Bronchial epithelial cell (primary cell): ENCODE measurements around the gene TBCCD1. TPM values are rescaled to one million over a fixed set of nuclear protein-coding genes. Genes with fewer than 3 reads are reported as not detected.

Source experiments
- DNase-seq: peaks from one replicate; pipeline ENCODE4 v3.0.0-alpha.2; 2010; ENCODE audit warnings: low read depth
- FAIRE-seq: peaks from 2 replicates; lab custom pipeline; 2011; peaks lifted over from hg19 to GRCh38; lab: Jason Lieb, UNC
- H3K27me3 ChIP-seq: 2 replicates; pipeline ENCODE4 v1.5.1; 2011; ENCODE audit warnings: low read length; ENCODE audit not compliant: control insufficient read depth, insufficient read depth
- H3K36me3 ChIP-seq: 2 replicates; pipeline ENCODE4 v1.5.1; 2011; ENCODE audit warnings: low read length; ENCODE audit not compliant: control insufficient read depth, insufficient read depth
- H3K4me3 ChIP-seq: 2 replicates; pipeline ENCODE4 v1.5.1; 2011; ENCODE audit warnings: mild to moderate bottlenecking, low read depth, low read length, control low read depth
- total RNA-seq: library from RNA; depleted of rRNA; stranded (reverse); fragments of >200 nt; gene quantifications from 2 replicates; pipeline ENCODE4 v1.2.1, GENCODE V29; 2014
- TF ChIP-seq, protein P1 (sequence below): IDR thresholded peaks from 2 replicates; pipeline ENCODE4 v1.5.1; 2011; ENCODE audit warnings: mild to moderate bottlenecking, moderate library complexity, low read length, control low read depth, inconsistent platforms; ENCODE audit not compliant: insufficient read depth, severe bottlenecking

Gene TBCCD1
- total RNA-seq, 1 donor from 2014 or later: 13.7 TPM

DNA sequence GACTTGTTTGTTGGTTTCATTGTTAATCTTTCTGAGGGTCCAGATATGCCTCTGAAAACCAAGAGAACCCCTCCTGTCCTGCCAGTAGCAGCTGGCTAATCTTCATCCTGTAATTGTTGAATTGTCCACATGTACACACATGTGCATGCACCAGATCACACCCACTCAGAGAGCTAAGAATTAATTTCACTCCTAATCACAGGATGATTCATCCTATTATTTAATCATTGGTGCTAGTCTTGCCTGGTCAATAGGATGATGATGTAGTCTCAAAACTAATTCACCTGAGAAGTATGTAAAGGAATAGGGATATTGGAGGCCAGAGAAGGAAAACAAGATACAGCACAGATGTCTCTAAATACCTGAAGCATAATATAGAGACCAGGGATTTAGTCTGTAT is 37.9 kb upstream of the TBCCD1 start:
- no peaks in the 10 kb centered on the region for H3K36me3 ChIP-seq

DNA sequence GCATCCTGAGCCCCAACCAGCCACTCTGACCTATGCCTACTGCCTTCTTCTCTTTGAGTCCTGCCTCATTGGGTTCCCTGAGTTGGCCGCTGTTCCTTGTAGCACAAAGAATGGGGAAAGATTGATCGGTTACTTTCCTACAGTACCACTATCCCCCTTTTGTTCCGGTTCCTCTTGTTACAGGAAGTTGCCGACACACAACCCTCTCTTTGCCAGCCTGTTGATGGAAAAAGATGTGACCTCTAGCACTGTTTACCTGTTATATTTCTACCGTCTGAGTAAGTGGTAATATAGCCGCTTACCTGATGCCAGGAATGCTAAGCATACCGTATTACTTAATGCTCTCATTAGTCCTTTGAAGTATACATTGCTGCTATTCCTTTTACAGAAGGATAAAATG is 36.0 kb upstream of the TBCCD1 start:
- H3K27me3 ChIP-seq: no peaks in the 10 kb centered on the region
- no peak for DNase-seq
- no peak for FAIRE-seq
- H3K4me3 ChIP-seq: no peak overlapping the region
- no peaks in the 10 kb centered on the region for H3K36me3 ChIP-seq
- TF ChIP-seq, protein P1, sequence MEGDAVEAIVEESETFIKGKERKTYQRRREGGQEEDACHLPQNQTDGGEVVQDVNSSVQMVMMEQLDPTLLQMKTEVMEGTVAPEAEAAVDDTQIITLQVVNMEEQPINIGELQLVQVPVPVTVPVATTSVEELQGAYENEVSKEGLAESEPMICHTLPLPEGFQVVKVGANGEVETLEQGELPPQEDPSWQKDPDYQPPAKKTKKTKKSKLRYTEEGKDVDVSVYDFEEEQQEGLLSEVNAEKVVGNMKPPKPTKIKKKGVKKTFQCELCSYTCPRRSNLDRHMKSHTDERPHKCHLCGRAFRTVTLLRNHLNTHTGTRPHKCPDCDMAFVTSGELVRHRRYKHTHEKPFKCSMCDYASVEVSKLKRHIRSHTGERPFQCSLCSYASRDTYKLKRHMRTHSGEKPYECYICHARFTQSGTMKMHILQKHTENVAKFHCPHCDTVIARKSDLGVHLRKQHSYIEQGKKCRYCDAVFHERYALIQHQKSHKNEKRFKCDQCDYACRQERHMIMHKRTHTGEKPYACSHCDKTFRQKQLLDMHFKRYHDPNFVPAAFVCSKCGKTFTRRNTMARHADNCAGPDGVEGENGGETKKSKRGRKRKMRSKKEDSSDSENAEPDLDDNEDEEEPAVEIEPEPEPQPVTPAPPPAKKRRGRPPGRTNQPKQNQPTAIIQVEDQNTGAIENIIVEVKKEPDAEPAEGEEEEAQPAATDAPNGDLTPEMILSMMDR: no peak

More for the DNA sequence above, 37.9 kb upstream of the TBCCD1 start:
- DNase-seq: peak; percentile 91
- FAIRE-seq: no peak
- TF ChIP-seq, protein P1: no peak
- Histone ChIP-seq H3K4me3 (no peak overlapping the region), H3K27me3 (no peaks in the 10 kb centered on the region)

DNA sequence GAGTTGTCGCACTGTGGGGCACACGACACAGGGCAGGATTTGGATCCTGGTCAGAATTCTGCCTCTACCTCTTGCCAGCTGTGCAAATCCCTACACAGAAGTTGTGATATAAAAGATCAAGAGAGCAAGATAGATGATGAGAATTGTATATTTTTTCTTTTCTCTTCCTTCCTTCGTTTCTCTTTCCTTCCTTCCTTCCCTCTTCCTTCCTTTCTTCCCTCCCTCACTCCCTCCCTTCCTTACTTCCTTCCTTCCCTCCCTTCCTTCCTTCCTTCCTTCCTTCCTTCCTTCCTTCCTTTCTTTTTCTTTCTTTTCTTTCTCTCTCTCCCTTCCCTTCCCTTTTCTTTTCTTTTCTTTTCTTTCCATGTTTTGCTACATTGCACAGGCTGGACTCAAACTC is 33.8 kb upstream of the TBCCD1 start:
- Histone ChIP-seq H3K36me3 (no peaks in the 10 kb centered on the region), H3K4me3 (no peak overlapping the region), H3K27me3 (no peaks in the 10 kb centered on the region)
- TF ChIP-seq, protein P1: no peak
- FAIRE-seq (no peak), DNase-seq (no peak)

DNA sequence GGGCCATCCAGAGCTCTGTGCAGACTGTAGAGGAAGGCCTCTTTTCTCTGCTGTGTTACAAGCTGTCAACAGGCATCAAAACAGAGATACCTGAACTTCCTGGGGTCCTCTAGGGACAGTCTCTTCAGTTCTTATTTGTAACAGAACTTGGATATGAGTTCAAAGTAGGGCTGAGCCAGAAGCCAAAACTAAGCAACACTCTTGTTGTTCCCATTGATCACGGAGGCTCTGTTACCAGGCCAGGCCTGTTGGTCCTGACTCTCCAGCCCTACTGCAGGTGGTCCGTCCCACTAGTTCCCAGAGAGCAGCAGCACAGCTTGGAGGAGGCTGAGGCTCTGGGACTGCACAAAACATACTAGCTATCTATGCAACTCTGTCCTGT is 32.6 kb upstream of the TBCCD1 start:
- no peak for DNase-seq
- Histone ChIP-seq H3K27me3 (no peaks in the 10 kb centered on the region), H3K36me3 (no peaks in the 10 kb centered on the region), H3K4me3 (no peak overlapping the region)
- FAIRE-seq: no peak
- TF ChIP-seq, protein P1: no peak

DNA sequence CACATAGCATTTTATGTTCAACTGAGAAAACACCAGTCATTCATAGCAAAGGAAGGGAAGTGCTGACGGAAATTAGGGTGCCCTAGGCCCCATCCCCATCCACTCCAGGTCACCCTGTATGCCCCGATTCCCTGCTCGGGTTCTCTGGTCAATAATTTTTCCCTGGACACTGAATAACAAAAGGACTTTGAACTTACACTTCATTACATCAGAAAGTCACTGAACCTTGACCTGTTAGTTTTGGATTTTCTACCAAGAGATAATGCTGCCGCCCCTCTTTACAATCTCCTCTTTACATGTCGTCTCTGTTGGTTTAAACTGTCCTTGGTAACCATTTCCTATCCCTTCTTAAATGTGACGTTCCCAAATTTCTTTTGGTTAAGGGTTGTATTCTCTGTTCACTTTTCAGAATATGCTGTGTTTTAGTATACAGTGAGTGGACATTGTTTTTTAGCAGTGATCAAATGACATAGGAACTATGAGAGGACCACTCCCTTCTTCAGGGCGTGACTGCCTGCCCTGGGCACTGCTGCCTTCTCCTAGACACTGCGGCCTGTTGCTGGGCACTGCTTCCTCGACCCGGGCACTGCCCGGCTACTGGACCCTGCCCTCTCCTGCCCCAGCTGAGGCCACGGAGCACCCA is 32.1 kb upstream of the TBCCD1 start:
- H3K27me3 ChIP-seq: no peaks in the 10 kb centered on the region
- TF ChIP-seq, protein P1: no peak
- FAIRE-seq (no peak), DNase-seq (no peak)
- H3K36me3 ChIP-seq: no peaks in the 10 kb centered on the region
- H3K4me3 ChIP-seq: no peak overlapping the region

DNA sequence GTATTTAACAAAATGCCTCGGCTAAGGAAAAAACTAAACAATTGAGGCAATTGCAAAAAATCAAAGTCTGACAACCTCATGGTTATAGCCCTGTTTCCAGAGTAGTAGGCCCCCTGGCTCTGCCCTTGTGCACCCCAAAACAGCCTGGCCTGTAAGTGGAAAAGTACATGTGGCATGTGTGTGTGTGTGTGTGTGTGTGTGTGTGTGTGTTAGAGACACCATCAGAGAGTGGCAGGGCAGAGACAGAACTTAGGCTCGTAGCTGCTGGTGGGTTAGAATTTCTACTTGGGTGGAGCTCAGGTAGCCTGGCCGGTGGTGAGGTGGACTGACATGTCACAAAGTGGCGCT is 31.6 kb upstream of the TBCCD1 start:
- TF ChIP-seq, protein P1: no peak
- Histone ChIP-seq H3K4me3 (no peak overlapping the region), H3K36me3 (no peaks in the 10 kb centered on the region), H3K27me3 (no peaks in the 10 kb centered on the region)
- FAIRE-seq (no peak), DNase-seq (no peak)
